K562 (cell line): ENCODE results near the gene YPEL1. TPM values are rescaled to one million over a fixed set of nuclear protein-coding genes. Genes with fewer than 3 reads are reported as not detected.

Experiments used
- ATAC-seq: fragments of 200-7000 bp; cut with Tn5 transposase; 3 replicates; pipeline ENCODE4 v1.9.1; 2020; ENCODE audit warnings: moderate library complexity
- BruUV-seq: library from RNA; stranded (reverse); fragments of 400-500 nt; replicated peaks from 2 replicates; lab custom pipeline; 2021; lab: Mats Ljungman, UMichigan
- CTCF ChIA-PET: fragments of 300-600 bp; formaldehyde crosslinking; extraction: SDS; loops from one replicate; lab custom pipeline; 2021; ENCODE audit warnings: low intra/inter-chr PET ratio; lab: Yijun Ruan, JAX
- POLR2A ChIA-PET: fragments of 300-600, 350-650 bp; sonication (Branson Sonifier 250); formaldehyde crosslinking; extraction: SDS; loops from one replicate; lab custom pipeline; 2021; ENCODE audit warnings: antibody characterized with exemption, inconsistent platforms; lab: Yijun Ruan, JAX
- DNase-seq, 4 experiments: peaks; one replicate each; pipeline versions ENCODE4 v3.0.0 to v3.0.0-alpha.2; 2011 to 2018; ENCODE audit warnings: low spot score in 3 of 4, mixed read lengths in 3 of 4; ENCODE audit errors: extremely low read depth in 1 of 4
- FAIRE-seq: peaks from 2 replicates; lab custom pipeline; 2011; peaks lifted over from hg19 to GRCh38; lab: Jason Lieb, UNC
- H2AFZ ChIP-seq: 2 replicates; pipeline ENCODE4 v1.6.0; 2011; ENCODE audit warnings: low read depth, low read length, control low read depth, inconsistent platforms
- H3K27ac ChIP-seq: fragments of 200-600 bp; 3 replicates; pipeline ENCODE4 v1.8.0; 2011; ENCODE audit warnings: low read depth, mild to moderate bottlenecking, control low read depth, inconsistent platforms, low read length, moderate library complexity, mixed read lengths; ENCODE audit errors: extremely low read depth
- H3K27me3 ChIP-seq, 2 experiments: fragments of 300-600 bp in 1 of 2; 2 replicates in 1 of 2; 3 replicates in 1 of 2; pipeline versions ENCODE4 v1.6.0 to v1.8.0; 2011; ENCODE audit warnings: inconsistent platforms in 2 of 2, low read length in 2 of 2, mild to moderate bottlenecking in 1 of 2, mixed read lengths in 1 of 2, moderate library complexity in 1 of 2; ENCODE audit not compliant: control insufficient read depth in 2 of 2, insufficient read depth in 2 of 2
- H3K36me3 ChIP-seq: fragments of 300-600 bp; 3 replicates; pipeline ENCODE4 v1.8.0; 2011; ENCODE audit warnings: mild to moderate bottlenecking, low read length, inconsistent platforms; ENCODE audit not compliant: control insufficient read depth, insufficient read depth
- H3K4me1 ChIP-seq, 2 experiments: fragments of 200-600 bp in 1 of 2; replicated peaks in 1 of 2; 2 replicates in 1 of 2; 3 replicates in 1 of 2; pipeline versions ENCODE4 v1.5.1 to v1.8.0; 2011; ENCODE audit warnings: inconsistent platforms in 2 of 2, low read length in 2 of 2, mild to moderate bottlenecking in 1 of 2, mixed read lengths in 1 of 2, moderate library complexity in 1 of 2; ENCODE audit not compliant: control insufficient read depth in 2 of 2, insufficient read depth in 2 of 2
- H3K4me2 ChIP-seq: 2 replicates; pipeline ENCODE4 v1.6.1; 2011; ENCODE audit warnings: low read length, control low read depth, inconsistent platforms, mixed read lengths; ENCODE audit not compliant: insufficient read depth
- H3K4me3 ChIP-seq: fragments of 200-600 bp; sonication (generic), shearing (Covaris generic); 2 replicates; pipeline ENCODE4 v1.5.1; 2016; ENCODE audit warnings: control low read depth, inconsistent platforms
- H3K79me2 ChIP-seq: fragments of 200-600 bp; 3 replicates; pipeline ENCODE4 v1.8.0; 2011; ENCODE audit warnings: low read length, inconsistent platforms; ENCODE audit not compliant: control insufficient read depth, insufficient read depth
- H3K9ac ChIP-seq, 2 experiments: 2 replicates each; pipeline versions ENCODE4 v1.6.0 to v1.6.1; 2011; ENCODE audit warnings: low read depth in 2 of 2, low read length in 2 of 2, control low read depth in 1 of 2, inconsistent platforms in 1 of 2, mild to moderate bottlenecking in 1 of 2, mixed read lengths in 1 of 2; ENCODE audit not compliant: insufficient read depth in 1 of 2
- H3K9me1 ChIP-seq: one replicate; pipeline ENCODE4 v1.6.0; 2011; ENCODE audit warnings: inconsistent platforms, mild to moderate bottlenecking, low read length, moderate library complexity; ENCODE audit not compliant: control insufficient read depth, insufficient read depth
- H3K9me3 ChIP-seq: replicated peaks from 2 replicates; pipeline ENCODE4 v1.5.1; 2011; ENCODE audit warnings: low read depth, low read length, inconsistent platforms; ENCODE audit not compliant: control insufficient read depth, insufficient read depth
- H4K20me1 ChIP-seq: replicated peaks from 2 replicates; pipeline ENCODE4 v1.6.1; 2011; ENCODE audit warnings: low read length, inconsistent platforms, mixed read lengths; ENCODE audit not compliant: control insufficient read depth, insufficient read depth
- ADNP ChIP-seq: fragments of 200-800 bp; sonication (Bioruptor generic); IDR thresholded peaks from 2 replicates; pipeline ENCODE4 v1.6.1; 2016; ENCODE audit warnings: missing genetic modification characterization, missing compliant biosample characterization
- ESRRA ChIP-seq: fragments of 450-650 bp; IDR thresholded peaks from 2 replicates; pipeline ENCODE4 v1.6.1; 2014; ENCODE audit warnings: low read depth, mild to moderate bottlenecking, moderate library complexity, borderline replicate concordance
- ESRRB ChIP-seq: fragments of 250-450 bp; sonication (Bioruptor Pico); IDR thresholded peaks from 2 replicates; pipeline ENCODE4 v1.5.0; 2020; ENCODE audit warnings: mild to moderate bottlenecking, moderate library complexity, borderline replicate concordance
- GTF2A2 ChIP-seq: IDR thresholded peaks from 2 replicates; pipeline ENCODE4 v1.6.1; 2016; ENCODE audit warnings: mild to moderate bottlenecking, missing genetic modification characterization, missing compliant biosample characterization
- MCM5 ChIP-seq: fragments of 450-650 bp; IDR thresholded peaks from 2 replicates; pipeline ENCODE4 v1.6.1; 2016; ENCODE audit warnings: low read depth
- MLX ChIP-seq, 2 experiments: fragments of 450-650 bp in 1 of 2; sonication (generic) in 1 of 2; formaldehyde crosslinking; conservative IDR thresholded peaks; 2 replicates each; pipeline versions ENCODE4 v1.4.0 to v1.8.1; 2020 to 2022; ENCODE audit warnings: mild to moderate bottlenecking in 1 of 2, missing genetic modification reagents in 1 of 2
- PATZ1 ChIP-seq: fragments of 250-450 bp; sonication (Bioruptor Pico); IDR thresholded peaks from 2 replicates; pipeline ENCODE4 v1.5.0; 2020; ENCODE audit warnings: mild to moderate bottlenecking, borderline replicate concordance
- PHB2 ChIP-seq: fragments of 450-650 bp; IDR thresholded peaks from 2 replicates; pipeline ENCODE4 v1.6.1; 2017; ENCODE audit warnings: low read depth
- PURB ChIP-seq: sonication (generic); formaldehyde crosslinking; IDR thresholded peaks from 2 replicates; pipeline ENCODE4 v1.9.0; 2021; ENCODE audit warnings: low read depth, mild to moderate bottlenecking, missing genetic modification reagents
- TOE1 ChIP-seq, 2 experiments: fragments of 450-650 bp in 1 of 2; sonication (generic) in 1 of 2; formaldehyde crosslinking in 1 of 2; IDR thresholded peaks; 2 replicates each; pipeline versions ENCODE4 v1.7.1 to v1.8.0; 2016 to 2022; ENCODE audit warnings: borderline replicate concordance in 2 of 2, mild to moderate bottlenecking in 2 of 2, antibody characterized with exemption in 1 of 2, inconsistent platforms in 1 of 2, low read depth in 1 of 2, missing genetic modification reagents in 1 of 2, moderate library complexity in 1 of 2
- ZNF197 ChIP-seq: fragments of 200-800 bp; sonication (Bioruptor generic); IDR thresholded peaks from 2 replicates; pipeline ENCODE4 v1.6.1; 2016; ENCODE audit warnings: low read depth, missing genetic modification characterization, missing compliant biosample characterization
- WGBS: fragments of 100-300 bp; shearing (Covaris generic); methylation state at CpG from one replicate; pipeline ENCODE4 v1.1.6; 2016; ENCODE audit warnings: low coverage, mixed read lengths; ENCODE audit not compliant: insufficient coverage; ENCODE audit errors: missing lambda C conversion rate; 5-methylcytosine and 5-hydroxymethylcytosine counted together
- in situ Hi-C: fragments of 300-500 bp; cut with MboI; formaldehyde crosslinking; loops from 4 replicates; pipeline ENCODE4 v1.15.0; 2018; ENCODE audit warnings: inconsistent platforms, mixed read lengths
- intact Hi-C: fragments of 100-400 bp; cut with micrococcal nuclease; formaldehyde crosslinking; loops from 2 replicates; pipeline ENCODE4 v1.14.2; 2022
- polyA plus RNA-seq, 8 experiments: library from polyadenylated mRNA; depleted of rRNA in 4 of 8; stranded (reverse) in 5 of 8; unstranded in 3 of 8; fragments of >200 nt; fragmentation: Nextera tagmentation in 2 of 8; fragmentation: Illumina TruSeq in 1 of 8; extraction: Ambion mirVana in 2 of 8; extraction: Trizol in 1 of 8; gene quantifications; 2 replicates each; pipeline versions ENCODE4 v1.2.1 to v1.2.3, GENCODE V29; 2011 to 2014; ENCODE audit warnings: inconsistent platforms in 1 of 8, missing spikeins in 1 of 8
- total RNA-seq, 7 experiments: library from RNA; depleted of rRNA in 6 of 7; stranded (reverse); fragments of >200 nt in 6 of 7; fragmentation: Illumina TruSeq in 2 of 7; extraction: Trizol in 2 of 7; gene quantifications; 2 replicates each; pipeline versions ENCODE4 v1.2.1 to v1.2.3, GENCODE V29; 2011 to 2021; ENCODE audit warnings: low replicate concordance in 1 of 7
- TF ChIP-seq, protein P1 (sequence below), 2 experiments: fragments of 450-650 bp; conservative IDR thresholded peaks; 2 replicates each; pipeline ENCODE4 v1.6.1; 2017; ENCODE audit warnings: mild to moderate bottlenecking in 2 of 2, moderate library complexity in 2 of 2
- TF ChIP-seq, protein P2 (sequence below): fragments of 250-450 bp; sonication (Bioruptor Pico); IDR thresholded peaks from 2 replicates; pipeline ENCODE4 v1.8.0; 2022; ENCODE audit warnings: inconsistent platforms

The YPEL1 gene
- total and polyA plus RNA-seq, 9 of the 15 experiments (the other 6 are each of a cell fraction or from before 2014, with no cell fraction given): 0.07 to 2.2 (median 0.46) TPM

- ChIA-PET CTCF (interaction anchor here (0.7 to 2.6 kb wide), 2 partner anchors 14 to 273 kb away, joined by 3 to 9 read pairs; no protein-coding TSS in a partner anchor), POLR2A (interaction anchor here (0.6 to 8.9 kb wide), 36 partner anchors 7 to 471 kb away, joined by 3 to 167 read pairs (median 5); partner anchors contain the start of genes CCDC116, PPM1F, SDF2L1 and YPEL1)
- Histone ChIP-seq H3K9me1 (peaks cover 8% of the 10 kb centered on the region), H3K9me3 (0 out of 2 replicates have a peak, but pooled peaks cover 2% of the 10 kb centered on the region), H3K4me1 (peaks cover 14 to 32% of the 10 kb centered on the region in 2 experiments; a peak in 4 of 5 replicates), H4K20me1 (no peaks in the 10 kb centered on the region; the same call in 1 of the 2 replicates), H3K27me3 (no peaks in the 10 kb centered on the region), H3K4me2 (peak overlapping the region; percentile 91), H3K4me3 (peak overlapping the region; percentile 44), H3K9ac (peak overlapping the region; percentile 81 to 94), H2AFZ (peak overlapping the region; percentile 96), H3K36me3 (peaks cover 15% of the 10 kb centered on the region), H3K79me2 (peaks cover 31% of the 10 kb centered on the region), H3K27ac (peak overlapping the region; percentile 84)
- intact Hi-C loops: no loop called here
- ATAC-seq (peak; percentile 0), DNase-seq (peak in 1 of 4 experiments; percentile 69), FAIRE-seq (no peak)
- in situ Hi-C loops: loop anchor here (25.0 kb wide), 1 partner anchor 1328 kb away; no protein-coding TSS in a partner anchor
- BruUV-seq: no TSS peak
- 62% methylated on average over 26 of the region's 26 CpGs for WGBS
- TF ChIP-seq MCM5 (no peak), TOE1 (IDR thresholded peaks at IDR 0.05; ENCODE audit: borderline replicate concordance) (no peak), TOE1 (CRISPR knock-in tag; IDR thresholded peaks at IDR 0.05; ENCODE audit: borderline replicate concordance, low read depth) (no peak), PATZ1 (CRISPR knock-in tag) (no peak), ZNF197 (CRISPR knock-in tag) (no peak), MLX (CRISPR knock-in tag; conservative IDR thresholded peaks at IDR 0.05) (peak in 1 of 2 experiments; percentile 30; a peak in 2 of 4 replicates), GTF2A2 (0 out of 2 replicates have a peak, but pooled peaks have one; percentile 12), PURB (no peak), ESRRB (no peak), ESRRA (no peak), ADNP (no peak), PHB2 (no peak)
- TF ChIP-seq, protein P1, sequence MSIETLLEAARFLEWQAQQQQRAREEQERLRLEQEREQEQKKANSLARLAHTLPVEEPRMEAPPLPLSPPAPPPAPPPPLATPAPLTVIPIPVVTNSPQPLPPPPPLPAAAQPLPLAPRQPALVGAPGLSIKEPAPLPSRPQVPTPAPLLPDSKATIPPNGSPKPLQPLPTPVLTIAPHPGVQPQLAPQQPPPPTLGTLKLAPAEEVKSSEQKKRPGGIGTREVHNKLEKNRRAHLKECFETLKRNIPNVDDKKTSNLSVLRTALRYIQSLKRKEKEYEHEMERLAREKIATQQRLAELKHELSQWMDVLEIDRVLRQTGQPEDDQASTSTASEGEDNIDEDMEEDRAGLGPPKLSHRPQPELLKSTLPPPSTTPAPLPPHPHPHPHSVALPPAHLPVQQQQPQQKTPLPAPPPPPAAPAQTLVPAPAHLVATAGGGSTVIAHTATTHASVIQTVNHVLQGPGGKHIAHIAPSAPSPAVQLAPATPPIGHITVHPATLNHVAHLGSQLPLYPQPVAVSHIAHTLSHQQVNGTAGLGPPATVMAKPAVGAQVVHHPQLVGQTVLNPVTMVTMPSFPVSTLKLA (conservative IDR thresholded peaks at IDR 0.05): no peak
- TF ChIP-seq, protein P2, sequence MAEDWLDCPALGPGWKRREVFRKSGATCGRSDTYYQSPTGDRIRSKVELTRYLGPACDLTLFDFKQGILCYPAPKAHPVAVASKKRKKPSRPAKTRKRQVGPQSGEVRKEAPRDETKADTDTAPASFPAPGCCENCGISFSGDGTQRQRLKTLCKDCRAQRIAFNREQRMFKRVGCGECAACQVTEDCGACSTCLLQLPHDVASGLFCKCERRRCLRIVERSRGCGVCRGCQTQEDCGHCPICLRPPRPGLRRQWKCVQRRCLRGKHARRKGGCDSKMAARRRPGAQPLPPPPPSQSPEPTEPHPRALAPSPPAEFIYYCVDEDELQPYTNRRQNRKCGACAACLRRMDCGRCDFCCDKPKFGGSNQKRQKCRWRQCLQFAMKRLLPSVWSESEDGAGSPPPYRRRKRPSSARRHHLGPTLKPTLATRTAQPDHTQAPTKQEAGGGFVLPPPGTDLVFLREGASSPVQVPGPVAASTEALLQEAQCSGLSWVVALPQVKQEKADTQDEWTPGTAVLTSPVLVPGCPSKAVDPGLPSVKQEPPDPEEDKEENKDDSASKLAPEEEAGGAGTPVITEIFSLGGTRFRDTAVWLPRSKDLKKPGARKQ (CRISPR knock-in tag): no peak
Observed at GRCh38 chr22:21665047-21665851, 70.3 kb downstream of the YPEL1 start.
